DMS153 (cell line): ENCODE data around the gene BDKRB1.

Experiments
- DNase-seq: peaks from one replicate; lab custom pipeline; 2025; lab: John Stamatoyannopoulos, UW

Gene BDKRB1

GRCh38 chr14:96255501-96256366, at the start of gene BDKRB1:
BDKRB1 (plus strand) TSS chr14:96256210; CDS start chr14:96263683, 7,473 bp downstream.
- no peak for DNase-seq

DNA sequence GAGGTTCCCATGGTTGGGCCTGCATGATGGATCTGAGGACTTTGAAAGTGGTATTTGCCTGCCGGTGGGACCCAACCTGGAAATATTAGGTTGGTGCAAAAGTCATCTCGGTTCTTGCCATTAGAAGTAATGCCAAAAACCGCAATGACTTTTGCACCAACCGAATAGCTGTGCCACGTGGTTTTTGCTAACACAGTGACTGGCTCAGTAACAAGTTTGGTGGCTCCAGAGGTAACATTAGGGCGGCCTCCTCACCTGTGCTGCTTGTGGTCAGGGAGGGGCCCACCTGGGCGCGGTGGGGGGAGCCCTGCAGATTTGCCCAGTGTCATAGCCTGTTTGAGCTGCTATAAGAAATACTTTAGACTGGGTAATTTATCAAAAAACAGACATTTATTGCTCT, 49.5 kb upstream of the BDKRB1 start:
- DNase-seq, result no peak

DNA sequence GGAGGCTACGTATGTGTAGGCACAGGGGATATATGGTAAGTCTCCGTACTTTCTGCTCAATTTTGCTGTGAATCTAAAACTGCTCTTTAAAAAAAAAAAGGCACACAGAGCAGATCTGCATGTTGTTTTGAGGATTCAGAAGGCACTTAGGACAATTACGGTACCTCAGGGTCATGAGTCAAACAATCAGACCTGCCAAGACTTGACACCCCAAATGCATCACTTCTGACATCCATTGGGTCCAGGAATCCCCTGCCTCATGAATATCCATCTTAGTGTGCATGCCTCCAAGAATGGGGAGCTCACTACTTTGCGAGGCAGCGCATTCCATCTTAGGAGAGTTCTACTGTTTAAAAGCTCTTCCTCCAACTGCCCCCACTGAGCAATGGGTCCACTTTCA, 48.3 kb upstream of the BDKRB1 start:
- DNase-seq, result no peak

DNA sequence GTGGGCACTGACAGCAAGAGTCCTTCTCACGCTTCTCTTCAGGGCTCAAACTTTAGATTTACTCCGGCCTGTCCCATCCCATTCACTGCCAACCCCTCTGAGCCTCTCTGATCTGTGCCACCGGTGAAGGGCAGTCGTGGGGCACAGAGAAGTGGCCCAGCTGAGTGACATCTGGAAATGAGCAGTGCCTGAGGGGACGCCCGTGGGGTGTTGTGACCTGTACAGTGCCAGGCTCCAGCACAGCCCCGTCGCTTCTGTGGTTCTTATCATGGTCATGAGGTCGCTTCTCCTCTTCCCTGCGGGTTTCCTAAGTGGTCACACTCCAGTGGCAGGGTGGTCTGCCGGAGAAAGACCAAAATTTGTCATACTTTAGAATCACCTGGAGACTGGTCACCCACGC, 47.3 kb upstream of the BDKRB1 start:
- no peak for DNase-seq

- DNase-seq, result no peak
Observed at GRCh38 chr14:96212140-96212539, 43.9 kb upstream of the BDKRB1 start.

GRCh38 chr14:96212896-96213295, 43.1 kb upstream of the BDKRB1 start:
- no peak for DNase-seq

DNA sequence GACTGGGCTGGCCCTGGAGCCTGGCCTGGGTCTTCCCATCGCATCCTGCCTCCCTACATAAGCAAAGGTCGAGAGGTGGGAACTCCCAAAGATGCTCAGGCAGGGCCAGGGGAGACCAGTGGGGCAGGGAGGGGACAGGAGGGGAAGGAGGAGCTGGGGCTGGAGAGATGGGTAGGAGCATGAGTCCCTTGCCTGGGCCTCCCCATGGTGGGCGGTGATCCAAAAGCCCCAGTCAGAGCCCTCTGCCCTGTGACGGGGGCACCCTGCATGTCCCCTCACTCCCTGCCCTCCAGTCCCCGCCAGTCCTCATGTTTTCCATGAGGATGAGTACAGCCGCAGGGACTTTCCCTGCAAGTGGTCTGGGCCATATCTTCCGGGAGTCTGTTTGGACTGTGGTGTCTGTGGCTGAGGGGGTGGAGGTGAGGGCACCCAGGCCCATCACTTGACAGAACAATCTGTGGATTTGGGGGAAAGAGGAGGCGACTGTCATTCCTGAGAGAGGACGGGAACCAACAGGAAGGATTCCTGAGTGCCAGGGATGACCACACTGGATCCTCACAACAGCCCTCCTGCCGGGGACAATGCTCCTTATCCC, 42.0 kb upstream of the BDKRB1 start:
- DNase-seq, result no peak

- no peak for DNase-seq
Observed at GRCh38 chr14:96214793-96215192, 41.2 kb upstream of the BDKRB1 start.

GRCh38 chr14:96215452-96216244, 40.4 kb upstream of the BDKRB1 start:
- DNase-seq, result no peak

DNA sequence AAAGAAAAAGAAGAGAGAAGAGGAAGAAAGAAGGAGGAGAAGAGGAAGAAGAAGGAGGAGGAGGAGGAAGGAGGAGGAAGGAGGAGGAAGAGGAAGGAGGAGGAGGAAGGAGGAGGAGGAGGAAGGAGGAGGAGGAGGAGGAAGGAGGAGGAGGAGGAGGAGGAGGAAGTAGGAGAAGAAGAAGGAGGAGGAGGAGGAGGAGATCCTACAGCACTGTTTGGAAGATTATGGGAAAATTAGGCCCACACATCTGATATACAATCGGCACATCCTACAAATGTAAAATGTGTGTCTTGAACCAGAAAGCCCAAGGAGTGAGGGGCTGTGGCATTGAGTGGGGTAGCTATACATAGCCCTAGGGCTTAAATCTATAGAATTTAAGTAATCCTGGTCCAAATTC, 39.4 kb upstream of the BDKRB1 start:
- no peak for DNase-seq

DNA sequence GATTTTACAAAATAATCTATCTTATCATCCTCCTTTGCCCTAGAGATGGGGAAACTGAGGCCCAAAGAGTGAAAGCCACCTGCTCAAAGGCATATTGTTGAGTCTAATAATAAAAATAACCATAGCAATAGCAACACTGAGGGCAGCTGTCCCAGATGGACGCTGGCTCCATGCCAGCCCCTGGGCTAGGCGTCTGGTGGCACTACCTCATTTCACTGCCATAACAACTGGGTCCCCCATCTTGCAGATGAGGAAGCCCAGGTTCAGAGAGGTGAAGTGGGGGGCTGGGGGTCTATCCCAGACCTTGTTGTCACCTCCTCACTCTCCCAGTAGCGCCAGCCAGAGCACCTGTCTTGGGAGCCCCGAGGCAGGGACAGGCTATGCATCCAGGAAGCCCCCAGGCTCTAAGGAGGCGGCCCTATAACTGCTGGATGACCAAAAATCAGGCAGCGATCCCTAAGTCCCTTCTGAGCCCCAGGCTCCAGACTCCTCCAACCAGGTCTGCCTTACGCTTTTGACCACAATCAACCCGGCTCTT, 38.6 kb upstream of the BDKRB1 start:
- DNase-seq, result no peak

GRCh38 chr14:96221109-96221650, 34.8 kb upstream of the BDKRB1 start:
- DNase-seq, result peak; percentile 74

DNA sequence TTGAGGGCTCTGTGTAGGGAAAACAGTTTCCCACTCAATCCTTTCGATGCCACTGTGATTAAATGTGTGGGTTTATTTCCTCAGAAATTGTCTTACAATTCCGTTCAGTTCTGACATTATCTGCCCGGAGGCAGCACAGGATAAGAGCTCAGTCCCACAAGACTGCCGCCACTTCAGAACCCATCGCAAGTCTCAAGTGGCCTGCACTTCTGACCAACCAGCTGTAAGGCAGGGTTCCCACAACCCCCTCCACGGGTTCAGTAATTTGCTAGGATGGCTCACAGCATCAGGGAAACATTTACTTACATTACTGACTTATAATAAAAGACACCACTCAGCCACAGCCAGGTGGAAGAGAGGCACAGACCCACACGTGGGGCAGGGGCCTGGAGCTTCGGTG, 34.2 kb upstream of the BDKRB1 start:
- no peak for DNase-seq

GRCh38 chr14:96224480-96225096, 31.4 kb upstream of the BDKRB1 start:
- no peak for DNase-seq

DNA sequence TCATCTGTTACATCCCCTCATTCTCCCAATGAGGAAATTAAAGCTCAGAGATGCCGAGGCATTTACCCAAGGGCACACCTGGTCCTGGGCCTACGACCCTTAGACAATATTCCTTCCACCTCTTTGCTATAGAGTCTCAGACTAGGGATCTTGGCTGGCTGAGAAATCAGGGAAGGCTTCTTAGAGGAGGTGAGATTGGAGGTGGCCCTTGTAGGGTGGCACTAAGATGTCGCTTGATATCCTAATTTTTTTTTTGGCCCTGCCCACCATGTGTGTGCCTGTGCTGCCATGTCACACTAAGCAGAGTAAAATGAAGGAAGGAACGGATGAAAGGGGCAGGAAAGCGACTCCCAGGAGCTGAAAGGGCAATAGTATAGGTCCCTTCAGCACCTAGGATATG, 30.8 kb upstream of the BDKRB1 start:
- no peak for DNase-seq

DNA sequence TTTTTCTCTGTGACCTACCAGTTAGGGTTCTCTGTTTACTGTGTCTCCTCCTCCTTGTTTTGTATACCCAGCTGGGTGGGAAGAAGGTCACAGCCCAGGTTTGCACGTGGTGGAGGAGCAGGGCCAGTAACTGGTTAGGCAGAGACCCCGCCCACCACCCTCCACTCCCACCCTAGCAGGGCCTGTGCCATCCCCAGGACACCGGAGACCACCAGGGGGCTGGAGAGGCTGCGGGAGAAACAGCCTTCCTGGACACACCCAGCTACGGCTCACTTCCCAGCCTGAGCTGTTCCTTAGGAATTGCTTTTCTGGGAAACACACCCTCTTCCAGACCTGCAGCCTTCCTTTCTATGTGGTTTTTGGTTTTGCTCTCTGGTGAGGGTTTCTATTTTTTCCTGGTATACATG, 30.3 kb upstream of the BDKRB1 start:
- no peak for DNase-seq

GRCh38 chr14:96227428-96227827, 28.6 kb upstream of the BDKRB1 start:
- DNase-seq, result no peak

DNA sequence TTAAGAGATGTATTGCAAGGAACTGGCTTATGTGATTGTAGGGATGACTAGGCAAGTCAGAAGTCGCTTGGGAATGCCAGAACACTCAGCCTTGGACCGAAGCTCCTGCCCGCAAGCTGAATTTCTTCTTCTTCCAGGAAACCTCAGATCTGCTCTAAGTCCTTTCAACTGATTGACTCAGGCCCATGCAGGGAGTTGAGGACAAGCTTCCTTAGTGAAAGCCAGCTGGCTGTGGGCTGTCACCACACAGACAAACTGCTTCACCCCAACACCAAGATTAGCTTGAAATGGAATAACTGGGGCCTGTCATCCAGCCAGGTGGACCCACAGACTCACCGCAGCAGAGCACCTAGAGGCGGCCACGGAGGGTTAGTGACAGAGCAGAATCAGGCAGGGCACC, 26.7 kb upstream of the BDKRB1 start:
- no peak for DNase-seq

DNA sequence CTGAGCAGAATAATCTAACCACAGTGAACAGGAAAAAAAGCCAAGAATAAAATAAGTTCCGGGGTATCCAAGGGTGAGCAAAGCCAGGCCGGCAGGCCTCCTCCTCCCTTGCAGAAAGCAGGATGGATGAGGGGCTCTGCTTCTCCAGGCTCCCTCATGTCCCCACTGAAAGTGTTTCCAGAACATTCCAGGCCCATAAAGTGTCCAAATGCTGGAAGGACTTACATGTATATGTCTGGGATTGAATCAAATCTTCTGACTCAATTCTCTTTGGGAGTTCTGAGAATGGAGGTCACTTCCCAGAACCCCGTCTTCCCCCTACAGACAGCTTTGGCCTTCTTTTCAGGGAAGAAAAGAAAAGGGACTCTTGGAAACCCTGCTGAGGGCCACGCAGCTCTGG, 25.0 kb upstream of the BDKRB1 start:
- no peak for DNase-seq

DNA sequence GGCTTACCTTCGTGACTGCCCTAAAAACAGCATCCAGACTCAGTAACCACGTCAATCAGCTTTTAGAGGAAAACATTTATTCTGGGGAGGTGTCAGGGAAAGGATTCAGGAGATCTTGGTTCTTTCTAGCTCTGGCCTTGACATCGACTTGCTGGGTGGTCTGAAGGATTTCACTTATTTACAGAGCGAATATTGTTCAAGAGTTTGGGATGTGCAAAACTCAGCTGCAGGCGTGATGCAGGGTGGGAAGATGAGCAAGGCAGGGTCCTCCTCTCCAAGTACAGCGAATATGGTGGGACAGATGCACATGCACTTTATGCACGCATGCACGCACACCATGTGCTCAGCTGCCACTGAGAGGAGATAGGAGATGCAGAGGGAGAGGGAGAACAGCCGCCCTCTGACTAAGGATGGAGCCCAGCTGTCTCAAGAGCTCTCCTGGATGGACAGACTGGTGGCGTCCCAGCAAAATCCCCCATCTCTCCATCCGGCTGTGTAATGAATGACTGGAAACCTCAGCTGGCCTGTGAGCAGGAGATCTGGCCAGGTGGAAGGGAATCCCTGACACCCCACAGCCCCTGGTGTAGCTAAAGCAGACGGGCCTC, 24.4 kb upstream of the BDKRB1 start:
- no peak for DNase-seq

GRCh38 chr14:96232506-96232905, 23.5 kb upstream of the BDKRB1 start:
- DNase-seq, result no peak
